Aortic smooth muscle cell (primary cell): Measurements from ENCODE around the gene MRPS15. TPM values are rescaled to one million over a fixed set of nuclear protein-coding genes. Genes with fewer than 3 reads are reported as not detected.

Experiments used
- total RNA-seq: library from RNA; depleted of rRNA; stranded (reverse); fragments of >200 nt; gene quantifications from 2 replicates; pipeline ENCODE4 v1.2.3, GENCODE V29; 2014

MRPS15 gene
- 55.4 and 60.4 TPM in 2 replicates for total RNA-seq

DNA sequence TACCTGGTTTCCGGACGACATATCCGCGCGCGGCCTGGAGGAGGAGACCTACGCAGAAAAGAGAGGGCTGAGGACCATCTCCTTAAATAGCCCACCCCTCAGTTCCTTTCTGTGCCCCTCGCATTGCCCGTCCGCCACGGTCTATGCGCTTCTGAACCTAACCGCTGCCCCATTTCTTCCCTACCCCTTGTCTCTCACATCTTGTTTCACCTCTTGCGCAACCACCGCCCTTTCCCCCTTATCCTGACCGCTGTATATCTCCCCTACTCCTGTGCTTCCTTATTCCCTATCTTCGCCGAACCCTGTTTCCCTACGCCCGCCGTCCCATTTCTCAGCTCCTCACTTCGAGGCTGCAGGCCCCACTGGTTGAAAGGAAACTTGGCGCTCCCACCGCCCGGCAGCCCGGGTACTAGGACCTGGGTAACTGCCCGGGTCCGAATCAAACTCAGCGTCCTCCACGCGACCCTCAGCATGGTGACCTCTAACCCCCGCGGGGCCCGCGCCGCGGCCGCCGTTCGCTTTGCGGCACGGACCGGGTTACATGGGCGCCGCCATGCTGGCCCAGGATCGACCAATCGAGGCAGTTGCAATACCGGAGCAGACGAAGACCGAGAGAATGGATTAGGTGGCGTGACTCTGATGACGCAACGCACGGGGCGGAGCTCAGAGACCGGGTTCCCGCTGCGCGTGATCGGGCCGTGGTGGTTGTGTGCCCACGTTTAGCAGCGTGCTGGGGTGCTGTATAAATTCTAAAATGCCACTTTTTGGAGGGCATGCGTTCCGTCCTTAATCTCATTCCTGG lies at the start of gene MRPS15:
Gene MRPS15, minus strand, starts transcription at position 582 of the 802 bp plus-strand sequence. Its CDS starts 109 bp downstream, at position 473.

DNA sequence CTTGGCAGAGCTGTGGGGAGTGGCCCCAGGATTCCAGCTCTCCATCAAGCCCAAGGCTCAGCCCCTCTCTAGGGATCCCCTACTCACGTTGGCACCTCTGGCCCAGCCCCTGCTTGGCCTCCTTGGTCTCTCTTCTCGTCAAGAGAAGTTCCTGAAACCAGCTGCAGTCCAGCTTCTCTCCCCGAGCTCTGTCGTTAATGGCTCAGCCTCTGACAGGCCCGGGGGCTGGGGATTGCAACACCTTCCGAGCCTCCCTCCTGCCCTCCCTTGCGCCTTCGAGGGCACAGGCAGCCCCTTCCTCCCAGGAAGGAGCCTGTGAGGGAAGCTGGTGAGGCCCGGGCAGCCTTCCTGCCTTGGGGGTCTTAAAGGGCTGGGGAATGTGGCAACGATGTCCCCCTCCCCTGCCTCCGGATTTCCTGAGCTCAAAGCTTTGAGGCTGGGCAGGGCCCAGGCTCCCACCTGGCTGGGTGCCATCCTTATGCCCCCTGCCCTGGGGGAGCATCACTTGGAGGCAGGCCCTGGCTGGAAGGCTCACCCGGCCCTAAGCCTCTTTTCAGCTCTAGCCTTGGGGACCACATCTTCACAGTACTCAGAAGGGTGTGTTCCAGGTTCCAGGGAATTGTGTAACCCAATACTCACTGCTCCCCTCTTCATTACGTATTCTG lies 18.7 kb upstream of the MRPS15 start, which contains the start of gene CSF3R:
Gene CSF3R, minus strand, starts transcription at position 190 of the 665 bp plus-strand sequence. CDS start 3,417 bp downstream, outside the sequence.

DNA sequence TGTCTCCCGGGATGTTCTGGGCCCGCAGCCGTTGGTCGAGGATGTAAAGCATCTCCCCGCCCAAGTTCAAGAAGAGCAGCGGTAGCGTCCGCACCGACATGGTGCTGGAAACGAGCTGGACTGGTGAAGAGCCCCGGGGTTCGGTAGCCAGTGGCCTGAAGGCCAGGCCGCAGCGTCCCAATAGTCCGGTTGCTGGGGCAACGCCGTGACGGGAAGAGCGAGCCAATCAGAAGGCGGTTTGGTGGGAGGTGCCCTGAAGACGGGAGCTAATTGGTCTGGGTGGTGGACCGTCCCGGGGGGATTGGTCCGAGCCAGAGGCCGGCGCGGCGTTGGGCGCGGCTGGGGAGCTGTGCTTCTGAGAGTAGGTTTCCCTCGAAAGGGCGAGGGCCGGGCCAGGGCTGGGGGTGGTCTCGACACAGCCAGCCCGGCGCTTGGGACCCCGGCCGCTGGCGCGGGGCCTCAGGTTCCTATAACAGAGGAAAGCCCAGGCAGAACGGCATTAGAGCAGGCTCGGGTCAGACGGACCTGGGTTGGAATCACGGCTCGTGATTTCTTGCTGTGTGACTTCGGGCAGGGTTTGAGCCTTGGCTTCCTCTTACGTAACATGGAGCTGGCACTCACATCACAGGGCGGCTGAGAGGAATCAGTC lies 13.8 kb downstream of the MRPS15 start, which contains the start of gene OSCP1:
Gene OSCP1, minus strand, starts transcription at position 182 of the 649 bp plus-strand sequence. Its CDS starts 82 bp downstream, at position 100.

Other genes starting within 250 kb of the MRPS15 start
- 91.0 and 97.1 TPM in 2 replicates for gene THRAP3, start 239.9 kb downstream of the MRPS15 start, total RNA-seq
- 1.3 and 1.7 TPM in 2 replicates for gene SH3D21, start 158.0 kb downstream of the MRPS15 start, total RNA-seq
- 202 and 212 TPM in 2 replicates for gene EVA1B, start 140.7 kb downstream of the MRPS15 start, total RNA-seq
- 13.4 and 14.8 TPM in 2 replicates for gene STK40, start 78.5 kb downstream of the MRPS15 start, total RNA-seq
- 10.3 TPM in 2 replicates for gene LSM10, start 66.5 kb downstream of the MRPS15 start, total RNA-seq
- 9.9 and 11.9 TPM in 2 replicates for gene OSCP1, start 13.9 kb downstream of the MRPS15 start, total RNA-seq
- not detected in 2 replicates for gene CSF3R, start 18.5 kb upstream of the MRPS15 start, total RNA-seq